Limb (tissue), 2 donors: ENCODE measurements around the gene ARID1B.

ENCODE experiments used
- DNase-seq, 2 donors: peaks; one replicate each; pipeline ENCODE4 v3.0.0-alpha.2; 2016; ENCODE audit errors: extremely low spot score in 2 of 2

Gene ARID1B

GRCh38 chr6:156984178-156984738, 207.1 kb downstream of the ARID1B start:
- no peak for DNase-seq

DNA sequence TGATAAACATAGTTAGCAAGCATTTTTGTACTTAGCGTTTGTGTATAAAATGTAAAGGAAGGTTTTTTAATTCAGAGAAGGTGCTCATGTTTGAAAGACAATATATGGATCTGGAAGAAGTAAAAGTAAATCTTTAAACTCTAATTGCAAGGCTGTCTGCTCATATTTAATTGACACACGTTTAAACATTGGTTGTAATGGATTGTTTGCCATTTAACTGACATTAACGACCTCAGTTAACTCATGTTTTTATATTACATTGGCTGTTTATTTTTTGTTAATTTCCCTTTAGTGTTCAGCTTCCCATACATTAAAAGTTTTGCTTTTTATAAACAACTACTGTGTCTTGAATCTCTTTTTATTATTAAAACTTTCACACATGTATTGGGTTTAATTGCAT, 208.1 kb downstream of the ARID1B start:
- DNase-seq, result no peak

DNA sequence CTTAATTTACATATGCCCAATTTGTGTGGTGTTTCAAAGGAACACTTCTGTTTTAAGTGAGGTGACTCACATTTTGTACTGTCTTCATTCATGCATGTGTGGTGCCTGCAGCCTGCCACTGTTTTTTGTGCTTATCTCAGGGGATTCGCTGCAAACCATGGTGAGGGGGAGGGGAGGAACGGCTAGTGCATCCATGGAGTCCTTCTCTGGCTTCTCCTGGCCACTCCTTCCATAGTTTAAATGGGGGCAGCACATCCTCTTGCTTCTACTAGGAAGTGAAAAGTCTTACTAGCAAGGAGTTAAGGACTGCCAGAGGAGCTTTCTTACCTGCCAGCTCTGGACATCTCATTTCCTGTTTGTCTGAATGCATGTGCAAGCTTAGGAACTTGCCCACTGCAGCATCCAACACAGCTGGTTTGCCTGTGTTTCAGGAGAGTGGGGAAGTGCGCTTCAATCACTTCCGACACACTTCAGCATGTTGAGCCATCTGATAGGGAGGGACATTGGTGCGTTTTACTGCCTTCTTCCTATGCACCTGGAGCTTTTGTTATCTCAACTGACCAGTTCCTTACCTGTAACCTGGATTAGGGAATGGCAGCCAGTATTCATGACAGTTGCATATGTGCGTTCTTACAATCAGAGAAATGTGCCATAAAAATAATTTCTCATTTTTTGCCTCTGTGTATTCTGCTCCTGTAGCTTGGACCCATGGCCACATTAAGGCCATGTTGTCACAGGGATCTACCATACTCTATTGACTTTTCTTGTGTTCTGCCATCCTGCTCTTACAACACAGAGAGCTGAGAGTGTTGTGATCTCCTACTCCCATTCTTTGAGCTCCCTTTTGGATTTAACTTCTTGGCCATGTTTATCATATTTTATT, 211.3 kb downstream of the ARID1B start:
- no peak for DNase-seq

DNA sequence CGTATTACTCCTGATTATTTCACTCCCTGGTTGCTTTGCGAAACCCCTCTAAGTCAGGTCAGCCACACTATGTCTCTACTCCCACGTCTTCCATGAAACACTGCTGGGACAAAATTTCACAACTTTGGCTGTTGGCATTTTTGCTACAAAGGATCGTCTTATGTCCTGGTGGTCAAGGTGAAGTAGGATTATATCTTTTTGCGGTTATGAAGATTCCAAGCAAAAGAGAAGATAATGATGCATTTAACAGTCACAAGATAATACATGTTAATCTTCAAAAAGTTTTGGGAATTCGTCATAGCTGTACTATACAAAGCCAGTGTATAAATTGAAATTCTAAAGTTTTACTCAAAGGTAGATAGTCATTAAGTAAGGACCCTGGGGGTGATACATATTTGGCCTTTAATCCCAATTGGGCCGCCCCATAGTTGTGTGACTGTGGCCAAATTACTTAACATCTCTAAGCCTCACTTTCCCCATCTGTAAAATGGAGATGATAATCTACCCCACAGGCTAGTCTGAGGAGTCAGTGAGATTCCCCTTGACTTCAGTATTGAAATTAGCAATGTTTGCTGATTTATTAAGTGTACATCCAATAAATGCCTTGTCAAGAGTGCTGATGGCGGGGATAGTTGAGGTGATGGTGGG, 212.1 kb downstream of the ARID1B start:
- DNase-seq, result no peak

DNA sequence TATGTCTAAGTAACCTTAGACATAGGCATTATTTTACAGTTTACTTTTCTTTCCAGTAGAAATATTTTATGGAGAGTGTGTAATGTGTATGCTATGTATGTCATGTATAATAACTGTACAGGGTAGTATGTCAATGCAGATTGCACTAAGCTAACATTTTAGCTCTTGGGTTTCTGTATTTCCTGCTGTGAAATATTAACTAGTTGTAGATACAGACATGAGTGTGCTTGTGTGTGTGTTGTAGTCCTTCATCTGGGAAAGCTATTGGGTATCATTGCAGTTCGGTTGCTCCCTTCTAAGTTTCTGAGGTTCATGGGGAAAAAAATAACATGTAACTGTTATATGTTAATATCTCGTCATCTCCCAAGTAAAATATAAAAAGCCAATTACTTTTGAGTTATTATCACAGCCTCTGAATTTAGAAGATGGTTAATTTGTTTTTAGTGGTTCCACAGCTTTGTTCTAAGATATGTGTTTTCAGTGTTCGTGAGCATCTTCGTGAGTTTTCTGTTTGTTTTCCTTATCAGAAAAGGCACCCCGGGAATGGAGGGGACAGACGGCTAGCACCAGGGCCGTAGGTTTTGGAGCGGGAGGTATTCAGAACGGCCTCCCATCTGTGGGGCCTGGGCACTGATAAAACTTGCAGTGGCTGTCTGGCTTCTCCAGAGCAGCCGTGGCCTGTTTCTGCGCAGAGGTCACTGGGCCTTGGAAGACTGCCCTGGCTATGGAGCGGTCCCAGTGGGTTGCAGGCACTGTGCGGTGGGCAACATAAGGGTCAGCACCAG, 215.0 kb downstream of the ARID1B start:
- no peak for DNase-seq

DNA sequence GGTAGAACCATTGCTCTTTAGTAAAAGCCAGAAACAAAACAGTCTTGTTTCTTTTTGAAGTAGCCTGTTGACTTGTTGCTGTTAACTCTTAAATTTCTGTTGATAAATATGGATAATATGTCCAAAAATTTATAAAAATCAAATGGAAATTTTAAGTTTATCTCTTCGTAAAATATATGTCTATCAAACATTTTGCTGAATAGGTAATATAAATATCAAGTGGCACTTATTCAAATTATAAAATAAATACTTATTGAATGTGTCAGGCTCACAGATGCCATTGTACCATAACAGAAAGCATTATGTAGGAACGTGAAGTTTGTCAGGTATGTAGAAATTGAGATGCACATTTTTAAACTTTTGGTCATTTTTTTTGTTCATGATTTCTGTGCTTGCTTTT, 216.5 kb downstream of the ARID1B start:
- no peak for DNase-seq

DNA sequence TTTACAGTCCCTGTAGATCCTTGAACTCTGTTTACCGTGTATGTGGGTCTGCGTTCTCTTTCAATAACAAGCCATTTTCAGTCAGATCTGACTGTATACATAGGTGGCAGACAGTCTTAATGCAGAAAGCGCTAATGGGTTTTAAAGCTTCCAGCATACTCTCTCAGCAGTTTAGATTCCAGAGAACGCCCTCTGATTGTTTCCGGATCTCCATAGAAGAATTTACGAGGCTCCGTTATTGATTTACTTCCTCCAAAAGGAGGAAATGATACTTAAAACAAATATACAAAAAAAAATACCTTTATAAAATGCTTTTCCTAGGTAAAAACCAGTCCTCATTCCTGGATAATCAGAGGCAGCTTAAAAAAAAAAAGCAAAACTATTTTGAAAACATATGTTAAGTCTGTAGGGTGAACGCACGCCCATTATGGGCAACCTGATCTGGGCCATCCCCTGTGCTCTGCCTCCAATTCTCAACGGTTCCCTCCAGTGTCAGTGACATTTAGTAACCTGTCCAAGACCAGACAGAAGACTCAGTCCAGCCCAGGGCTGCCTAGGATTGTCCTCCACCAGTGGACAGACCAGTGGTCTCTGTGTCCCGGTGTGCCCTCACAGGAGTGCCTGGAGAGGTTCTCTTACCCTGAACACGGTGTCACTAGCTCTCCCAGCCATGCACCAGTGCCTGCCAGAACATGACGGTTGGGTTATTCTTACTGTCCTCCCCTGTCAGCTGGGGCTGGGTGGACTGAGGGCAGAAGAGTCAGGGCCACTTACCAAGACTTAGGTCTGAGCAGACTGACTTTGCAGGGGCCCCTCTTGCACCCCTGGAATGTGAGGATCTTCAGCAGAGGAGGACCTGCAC, 217.3 kb downstream of the ARID1B start:
- DNase-seq, result no peak

DNA sequence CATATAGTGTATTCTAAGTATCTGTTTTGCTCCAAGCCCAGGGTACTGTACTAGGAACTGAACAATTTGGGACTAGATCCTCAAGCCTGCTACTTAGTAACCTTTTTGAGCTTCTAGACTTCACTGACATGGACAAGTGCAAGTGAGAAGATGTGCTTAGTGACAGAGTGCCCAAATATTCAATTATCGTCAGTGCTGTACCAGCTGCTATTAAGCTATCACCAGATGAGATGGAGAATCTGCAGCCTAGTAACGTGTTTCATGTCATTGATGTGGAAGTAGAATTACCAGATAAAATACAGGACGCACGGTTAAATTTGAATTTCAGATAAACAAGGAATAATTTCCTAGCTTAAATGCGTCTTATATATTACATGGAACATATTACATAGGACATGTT, 218.3 kb downstream of the ARID1B start:
- DNase-seq, result no peak

DNA sequence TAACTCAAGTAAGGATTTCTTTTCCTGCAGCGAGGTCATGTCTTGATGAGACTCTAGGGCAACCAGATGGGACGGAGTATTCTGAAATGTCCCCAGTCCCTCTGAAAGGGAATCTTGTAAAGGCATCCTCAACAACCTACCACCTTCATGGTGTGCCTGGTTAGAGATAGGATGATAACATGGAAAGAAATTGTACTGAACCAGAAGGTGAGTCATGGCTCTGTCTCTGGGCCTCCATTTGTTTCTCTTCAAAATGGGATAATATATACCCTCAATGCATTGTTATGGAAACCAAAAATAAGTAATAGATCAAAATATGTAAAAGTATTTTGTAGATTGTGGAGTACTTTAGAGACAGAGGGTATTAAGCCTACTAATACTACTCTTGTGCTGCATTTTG, 219.1 kb downstream of the ARID1B start:
- DNase-seq, result no peak

DNA sequence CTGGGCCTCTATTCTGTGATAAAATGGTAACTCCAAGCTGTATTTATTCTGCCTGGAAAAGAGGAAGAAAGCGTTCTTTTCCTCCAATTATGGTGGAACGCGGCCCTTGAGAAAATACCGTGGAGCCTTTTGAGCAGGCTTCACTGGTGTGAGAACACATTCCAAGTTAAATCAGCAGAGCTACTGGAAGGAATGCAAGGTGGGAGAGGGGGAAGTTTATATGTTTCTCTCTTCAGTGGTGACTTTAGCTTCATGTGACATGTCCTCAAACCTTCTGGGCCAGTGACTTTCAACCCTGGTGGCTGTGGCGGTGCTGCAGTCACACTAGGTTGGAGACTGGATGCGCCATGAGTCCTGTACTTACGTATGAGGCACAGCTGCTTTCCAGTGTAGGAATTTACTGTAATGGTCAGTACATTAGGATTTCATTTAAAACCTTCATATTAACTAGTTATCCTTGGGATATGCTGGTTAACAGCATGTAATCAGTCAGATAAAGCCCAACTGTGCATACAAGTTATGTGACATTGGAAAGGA, 221.7 kb downstream of the ARID1B start:
- no peak for DNase-seq

DNA sequence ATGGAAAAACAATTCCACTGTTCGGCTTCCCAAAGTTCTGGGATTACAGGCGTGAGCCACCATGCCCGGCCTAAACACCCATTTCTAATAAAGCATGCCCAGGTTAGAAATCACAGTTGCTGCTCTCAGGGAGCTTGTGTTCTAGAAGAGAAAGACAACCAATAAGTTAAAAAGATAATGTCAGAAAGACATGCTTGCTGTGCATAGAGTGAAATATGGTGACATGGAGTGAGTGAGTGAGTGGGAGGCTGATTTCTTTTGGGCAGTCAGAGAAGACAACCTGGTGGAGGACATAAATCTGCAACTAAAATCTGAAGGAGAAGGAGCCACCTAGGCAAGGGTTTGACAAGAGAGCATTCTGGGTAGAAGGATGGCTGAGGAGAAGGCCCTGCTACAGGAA, 222.6 kb downstream of the ARID1B start:
- DNase-seq, result no peak

DNA sequence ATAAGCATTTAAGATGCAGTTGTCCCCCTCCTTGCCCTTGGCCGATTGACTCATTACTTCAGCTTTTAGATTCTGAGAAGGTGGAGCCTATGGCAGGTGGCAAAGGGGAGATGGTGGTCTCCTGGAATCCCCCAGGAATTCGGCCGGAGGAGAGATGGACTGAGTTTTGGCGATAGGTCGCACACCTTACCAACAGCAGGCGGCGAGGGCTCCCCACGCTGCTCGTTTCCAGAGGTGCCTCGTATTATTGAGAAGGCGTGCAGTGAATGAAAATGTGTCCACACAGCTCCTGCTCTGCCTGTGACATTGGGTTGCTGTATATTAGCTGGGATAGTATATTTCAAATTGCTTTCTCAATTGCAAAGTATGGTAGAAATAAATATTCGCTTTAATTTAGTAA, 224.5 kb downstream of the ARID1B start:
- DNase-seq, result no peak

DNA sequence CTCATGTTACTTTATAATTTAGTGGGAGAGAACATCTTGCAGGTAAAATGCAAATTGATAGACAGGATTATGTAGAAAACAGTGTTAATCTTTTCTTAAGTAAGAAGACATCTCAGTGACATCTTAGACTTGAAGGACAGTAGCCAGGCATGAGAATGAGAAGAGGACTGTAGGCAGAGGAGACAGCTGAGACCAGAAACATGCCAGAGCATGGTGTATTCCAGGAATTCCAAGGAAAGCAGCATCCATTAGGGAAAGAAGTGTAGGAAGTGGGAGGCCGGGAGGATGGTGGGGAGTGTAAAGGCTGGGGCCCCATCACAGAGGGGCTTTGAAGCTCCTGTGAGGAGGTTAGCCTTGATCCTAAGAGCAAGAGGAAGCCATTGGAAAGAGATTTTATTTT, 225.6 kb downstream of the ARID1B start:
- DNase-seq, result no peak

- DNase-seq, result no peak
These were observed 228.8 kb downstream of the ARID1B start for GRCh38 chr6:157005940-157006339.

DNA sequence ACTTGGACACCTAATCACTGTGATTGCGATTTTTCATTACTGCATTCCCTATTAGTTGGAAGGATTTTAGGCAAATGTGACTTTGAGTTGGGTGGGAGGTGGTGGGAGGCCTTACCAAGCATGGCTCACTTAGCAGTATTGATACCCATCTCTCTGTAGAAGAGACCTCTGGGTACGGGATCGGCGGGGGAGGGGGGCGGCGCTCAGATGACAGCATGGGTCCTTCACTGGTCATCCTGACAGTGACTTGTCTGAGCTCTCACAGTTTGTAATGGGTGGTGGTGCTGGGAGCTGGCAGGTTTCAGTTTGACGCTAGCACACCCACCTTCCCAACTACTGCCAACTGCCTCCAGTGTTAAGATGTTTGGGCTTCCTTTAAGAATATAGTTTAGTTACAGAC, 231.4 kb downstream of the ARID1B start:
- no peak for DNase-seq

- DNase-seq, result no peak
These were observed 235.2 kb downstream of the ARID1B start for GRCh38 chr6:157012355-157012754.

GRCh38 chr6:157013649-157014304, 236.6 kb downstream of the ARID1B start:
- no peak for DNase-seq

- no peak for DNase-seq
These were observed 237.7 kb downstream of the ARID1B start for GRCh38 chr6:157014871-157015270.

GRCh38 chr6:157017022-157017421, 239.8 kb downstream of the ARID1B start:
- no peak for DNase-seq

GRCh38 chr6:157017861-157018260, 240.7 kb downstream of the ARID1B start:
- DNase-seq, result no peak
